AG09319 (cell line): ENCODE results near the gene TUBB4B.

Experiments
- DNase-seq: peaks from one replicate; pipeline ENCODE4 v3.0.0-alpha.2; 2010; ENCODE audit warnings: low read depth; ENCODE audit errors: extremely low read depth
- CTCF ChIP-seq: IDR thresholded peaks from 2 replicates; pipeline ENCODE4 v1.5.1; 2011; ENCODE audit warnings: low read depth, mild to moderate bottlenecking, inconsistent platforms, low read length, moderate library complexity

The TUBB4B gene

GRCh38 chr9:137262909-137263285, 21.8 kb downstream of the TUBB4B start:
- no peak for DNase-seq
- TF ChIP-seq CTCF: no peak

GRCh38 chr9:137263506-137263905, 22.4 kb downstream of the TUBB4B start:
- DNase-seq: no peak
- TF ChIP-seq CTCF: no peak

- TF ChIP-seq CTCF: no peak
Measured at GRCh38 chr9:137264067-137264466, 23.0 kb downstream of the TUBB4B start.

GRCh38 chr9:137265496-137266161, 24.5 kb downstream of the TUBB4B start:
- DNase-seq: no peak
- no peak for TF ChIP-seq CTCF

More at GRCh38 chr9:137264067-137264466, 23.0 kb downstream of the TUBB4B start:
- DNase-seq: no peak

GRCh38 chr9:137266162-137266527, 25.1 kb downstream of the TUBB4B start:
- no peak for DNase-seq
- no peak for TF ChIP-seq CTCF

- no peak for DNase-seq
- TF ChIP-seq CTCF: no peak
Measured at GRCh38 chr9:137266585-137267453, 25.7 kb downstream of the TUBB4B start.

GRCh38 chr9:137267933-137268355, 26.9 kb downstream of the TUBB4B start:
- no peak for TF ChIP-seq CTCF
- no peak for DNase-seq
